Astrocyte of the cerebellum (primary cell): Measurements from ENCODE around the gene AXL.
"Not testable (repeated sequence)": the region's sequence is repeated elsewhere in the genome, so short reads cannot be mapped to it uniquely, and the experiment has no call there.

ENCODE experiments used
- DNase-seq: peaks from one replicate; pipeline ENCODE4 v3.0.0-alpha.2; 2011; ENCODE audit warnings: low read depth
- H3K4me3 ChIP-seq: 2 replicates; pipeline ENCODE4 v1.5.1; 2011; ENCODE audit warnings: mild to moderate bottlenecking, low read depth, low read length, moderate library complexity
- CTCF ChIP-seq: IDR thresholded peaks from 2 replicates; pipeline ENCODE4 v1.5.1; 2012; ENCODE audit warnings: low read length, low read depth, moderate library complexity, mild to moderate bottlenecking; ENCODE audit errors: missing control alignments
- in situ Hi-C: cut with HindIII; loops from 2 replicates; pipeline ENCODE4 v1.10.0; 2017; ENCODE audit warnings: low sequenced_read_pairs

The AXL gene

GRCh38 chr19:41228486-41228885, 9.5 kb downstream of the AXL start:
- no peak for TF ChIP-seq CTCF
- in situ Hi-C loops = no loop called here
- H3K4me3 ChIP-seq = no peak overlapping the region
- no peak for DNase-seq

- in situ Hi-C loops, H3K4me3 ChIP-seq, DNase-seq: not testable (repeated sequence)
Measured at GRCh38 chr19:41229338-41229737, 10.3 kb downstream of the AXL start.

GRCh38 chr19:41230067-41230857, 11.2 kb downstream of the AXL start:
- in situ Hi-C loops = no loop called here
- no peak for TF ChIP-seq CTCF
- no peak overlapping the region for H3K4me3 ChIP-seq
- DNase-seq = no peak

GRCh38 chr19:41232686-41233085, 13.7 kb downstream of the AXL start:
- DNase-seq = no peak
- in situ Hi-C loops = no loop called here
- H3K4me3 ChIP-seq = no peak overlapping the region
- TF ChIP-seq CTCF = no peak

GRCh38 chr19:41233748-41234240, 14.8 kb downstream of the AXL start:
- in situ Hi-C loops = no loop called here

GRCh38 chr19:41234512-41235168, 15.6 kb downstream of the AXL start:
- in situ Hi-C loops = no loop called here
- no peak for DNase-seq
- no peak for TF ChIP-seq CTCF
- H3K4me3 ChIP-seq = no peak overlapping the region

More at GRCh38 chr19:41233748-41234240, 14.8 kb downstream of the AXL start:
- no peak for TF ChIP-seq CTCF
- H3K4me3 ChIP-seq = no peak overlapping the region
- no peak for DNase-seq

- H3K4me3 ChIP-seq = no peak overlapping the region
- in situ Hi-C loops = no loop called here
- no peak for DNase-seq
- no peak for TF ChIP-seq CTCF
Measured at GRCh38 chr19:41235480-41235879, 16.5 kb downstream of the AXL start.
